Measurements from ENCODE around the gene C10orf62. TPM values are rescaled to one million over a fixed set of nuclear protein-coding genes. Genes with fewer than 3 reads are reported as not detected.

The C10orf62 gene
- polyA plus RNA-seq, 3 donors, result not detected

DNA sequence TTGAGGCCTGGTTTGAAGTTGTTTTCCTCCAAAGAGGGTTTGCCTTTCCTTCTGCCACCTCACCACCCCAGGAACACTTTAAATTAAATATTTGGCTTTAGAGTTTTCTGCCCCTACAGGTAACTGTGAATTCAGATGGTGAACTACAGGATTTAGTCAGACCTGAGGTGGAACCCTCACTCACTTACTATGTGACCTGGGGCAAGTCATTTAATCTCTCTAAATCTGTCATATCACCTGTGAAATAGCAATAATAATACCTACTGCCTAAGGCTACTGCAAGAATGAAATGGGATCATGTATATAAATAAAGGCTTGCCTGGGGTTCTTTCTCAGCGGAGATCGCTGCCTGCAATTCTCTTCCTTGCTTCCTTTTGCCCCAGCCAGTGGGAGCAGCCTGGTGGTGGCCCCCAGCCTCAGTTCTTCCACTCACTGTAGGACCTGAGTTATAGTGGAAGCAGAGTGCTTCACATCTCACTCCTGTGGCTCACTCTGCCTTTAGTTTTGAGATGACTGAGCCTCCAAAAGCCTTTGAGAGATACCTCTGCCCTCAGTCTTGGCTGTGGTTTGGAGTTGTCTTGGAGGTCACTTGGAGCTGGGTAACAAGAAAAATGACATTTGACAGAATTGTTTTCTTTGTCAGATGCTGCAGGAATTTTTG, 23.1 kb upstream of the C10orf62 start:
- Mint-ChIP-seq H3K36me3 (peaks cover 27 to 37% of the 10 kb centered on the region in 2 donors), H3K27ac (no peak overlapping the region), H3K4me1 (no peaks in the 10 kb centered on the region), H3K9me3 (peaks cover 3 to 11% (median 6%) of the 10 kb centered on the region in 7 donors), H3K4me3 (no peak overlapping the region), H3K27me3 (ENCODE audit: low read depth in 3 of 3) (no peaks in the 10 kb centered on the region)
- H3K27me3 ChIP-seq (ENCODE audit: control insufficient read depth in 2 of 2, insufficient read depth in 2 of 2, low read length in 2 of 2), result no peaks in the 10 kb centered on the region
- H3K9me3 ChIP-seq (replicated peaks in 1 of 2; ENCODE audit: control insufficient read depth in 1 of 2, insufficient read depth in 1 of 2, low read length in 2 of 2), result peaks cover 0 to 5% of the 10 kb centered on the region in 2 donors
- peaks cover 28 to 38% of the 10 kb centered on the region in 2 donors for H3K36me3 ChIP-seq (replicated peaks in 1 of 2; ENCODE audit: control insufficient read depth in 1 of 2, insufficient read depth in 2 of 2, low read length in 2 of 2)
- no peak overlapping the region for H2AFZ ChIP-seq (ENCODE audit: insufficient read depth, low read depth, low read length, poor library complexity, severe bottlenecking)
- no peak overlapping the region for H3K27ac ChIP-seq (ENCODE audit: low read depth in 1 of 2, low read length in 2 of 2)
- H3K4me3 ChIP-seq (replicated peaks in 1 of 3; ENCODE audit: low read depth in 2 of 3, low read length in 3 of 3), result no peak overlapping the region
- no peaks in the 10 kb centered on the region for H3K79me2 ChIP-seq (ENCODE audit: insufficient read depth, low read length)
- no peaks in the 10 kb centered on the region for H4K20me1 ChIP-seq (ENCODE audit: insufficient read depth, low read length)
- H3K9ac ChIP-seq (ENCODE audit: insufficient read depth, low read length, poor library complexity, severe bottlenecking), result no peak overlapping the region
- intact Hi-C loops (cut with micrococcal nuclease), result no loop called here
- H3K4me2 ChIP-seq (replicated peaks; ENCODE audit: extremely low read depth, low read length, poor library complexity, severe bottlenecking), result no peak overlapping the region
- no peaks in the 10 kb centered on the region for H3K4me1 ChIP-seq (ENCODE audit: control insufficient read depth in 1 of 2, insufficient read depth in 2 of 2, low read length in 2 of 2)
- no peak for DNase-seq
- WGBS (ENCODE audit: insufficient coverage), result no CpG with 5 or more reads among the region's 2 CpGs
- TF ChIP-seq CTCF (IDR thresholded peaks at IDR 0.05), result no peak

- TF ChIP-seq CTCF (IDR thresholded peaks at IDR 0.05), result no peak
- peaks cover 4% of the 10 kb centered on the region for H4K20me1 ChIP-seq (ENCODE audit: insufficient read depth, low read length)
Measured at GRCh38 chr10:97567891-97568290, 21.6 kb upstream of the C10orf62 start.

More at GRCh38 chr10:97567891-97568290, 21.6 kb upstream of the C10orf62 start:
- intact Hi-C loops (cut with micrococcal nuclease), result no loop called here
- Mint-ChIP-seq H3K27ac (no peak overlapping the region), H3K4me3 (no peak overlapping the region), H3K36me3 (peaks cover 27 to 37% of the 10 kb centered on the region in 2 donors), H3K27me3 (ENCODE audit: low read depth in 3 of 3) (peaks cover 0 to 2% (median 0%) of the 10 kb centered on the region in 3 donors), H3K9me3 (no peaks in the 10 kb centered on the region), H3K4me1 (no peaks in the 10 kb centered on the region)
- WGBS (ENCODE audit: insufficient coverage), result 98% methylated on average over 8 of the region's 15 CpGs
- no peaks in the 10 kb centered on the region for H3K79me2 ChIP-seq (ENCODE audit: insufficient read depth, low read length)
- DNase-seq, result no peak
- H3K4me3 ChIP-seq (replicated peaks in 1 of 3; ENCODE audit: low read depth in 2 of 3, low read length in 3 of 3), result no peak overlapping the region
- no peaks in the 10 kb centered on the region for H3K27me3 ChIP-seq (ENCODE audit: control insufficient read depth in 2 of 2, insufficient read depth in 2 of 2, low read length in 2 of 2)
- H3K27ac ChIP-seq (ENCODE audit: low read depth in 1 of 2, low read length in 2 of 2), result no peak overlapping the region
- H3K36me3 ChIP-seq (replicated peaks in 1 of 2; ENCODE audit: control insufficient read depth in 1 of 2, insufficient read depth in 2 of 2, low read length in 2 of 2), result peaks cover 28 to 44% of the 10 kb centered on the region in 2 donors
- H3K9me3 ChIP-seq (replicated peaks in 1 of 2; ENCODE audit: control insufficient read depth in 1 of 2, insufficient read depth in 1 of 2, low read length in 2 of 2), result no peaks in the 10 kb centered on the region
- no peak overlapping the region for H3K4me2 ChIP-seq (replicated peaks; ENCODE audit: extremely low read depth, low read length, poor library complexity, severe bottlenecking)
- H3K4me1 ChIP-seq (ENCODE audit: control insufficient read depth in 1 of 2, insufficient read depth in 2 of 2, low read length in 2 of 2), result no peaks in the 10 kb centered on the region
- no peak overlapping the region for H2AFZ ChIP-seq (ENCODE audit: insufficient read depth, low read depth, low read length, poor library complexity, severe bottlenecking)
- no peak overlapping the region for H3K9ac ChIP-seq (ENCODE audit: insufficient read depth, low read length, poor library complexity, severe bottlenecking)
